ENCODE measurements around the gene SHISA8. TPM values are rescaled to one million over a fixed set of nuclear protein-coding genes. Genes with fewer than 3 reads are reported as not detected.

The SHISA8 gene
- total and polyA plus RNA-seq, 3 experiments from 2014 or later = 1.3 to 1.4 TPM; not detected in 1

GRCh38 chr22:41899110-41899509 is 15.8 kb downstream of the SHISA8 start:
- Histone ChIP-seq H3K4me3 (ENCODE audit: low read length) (no peak overlapping the region), H3K4me1 (ENCODE audit: insufficient read depth, low read length) (no peaks in the 10 kb centered on the region), H3K27me3 (ENCODE audit: insufficient read depth, low read length, poor library complexity, severe bottlenecking) (no peaks in the 10 kb centered on the region), H3K9me3 (ENCODE audit: low read length) (no peaks in the 10 kb centered on the region), H3K27ac (ENCODE audit: low read depth, low read length) (no peak overlapping the region), H3K36me3 (ENCODE audit: insufficient read depth, low read length) (peaks cover 32% of the 10 kb centered on the region)
- H3K4me1 Mint-ChIP-seq = peaks cover 0 to 3% (median 0%) of the 10 kb centered on the region in 3 donors
- ChIA-PET CTCF (interaction anchor here (1.8 kb wide), 1 partner anchor 9 kb away, joined by 4 read pairs; no protein-coding TSS in a partner anchor), POLR2A (no interaction called here)
- no peaks in the 10 kb centered on the region for H3K27me3 Mint-ChIP-seq
- no peak overlapping the region for H3K4me3 Mint-ChIP-seq
- no peaks in the 10 kb centered on the region for H3K9me3 Mint-ChIP-seq
- H3K27ac Mint-ChIP-seq = no peak overlapping the region
- H3K36me3 Mint-ChIP-seq = peaks cover 0 to 81% (median 11%) of the 10 kb centered on the region in 3 donors
- DNase-seq = no peak

- Histone ChIP-seq H3K27me3 (ENCODE audit: insufficient read depth, low read length, poor library complexity, severe bottlenecking) (no peaks in the 10 kb centered on the region), H3K27ac (ENCODE audit: low read depth, low read length) (no peak overlapping the region), H3K9me3 (ENCODE audit: low read length) (no peaks in the 10 kb centered on the region), H3K4me3 (ENCODE audit: low read length) (no peak overlapping the region), H3K4me1 (ENCODE audit: insufficient read depth, low read length) (no peaks in the 10 kb centered on the region), H3K36me3 (ENCODE audit: insufficient read depth, low read length) (peaks cover 33% of the 10 kb centered on the region)
- H3K4me1 Mint-ChIP-seq = peaks cover 0 to 3% (median 0%) of the 10 kb centered on the region in 3 donors
- H3K36me3 Mint-ChIP-seq = peaks cover 0 to 81% (median 11%) of the 10 kb centered on the region in 3 donors
- H3K9me3 Mint-ChIP-seq = no peaks in the 10 kb centered on the region
- H3K27me3 Mint-ChIP-seq = no peaks in the 10 kb centered on the region
- POLR2A ChIA-PET = no interaction called here
- DNase-seq = no peak
- CTCF ChIA-PET = interaction anchor here (1.8 kb wide), 1 partner anchor 9 kb away, joined by 4 read pairs; no protein-coding TSS in a partner anchor
- H3K4me3 Mint-ChIP-seq = no peak overlapping the region
- H3K27ac Mint-ChIP-seq = no peak overlapping the region
These were observed 16.2 kb downstream of the SHISA8 start for GRCh38 chr22:41898645-41899044.

GRCh38 chr22:41893591-41894375 is 21.1 kb downstream of the SHISA8 start:
- peaks cover 29% of the 10 kb centered on the region for H3K36me3 ChIP-seq (ENCODE audit: insufficient read depth, low read length)
- H3K27ac ChIP-seq (ENCODE audit: low read depth, low read length) = no peak overlapping the region
- H3K4me3 ChIP-seq (ENCODE audit: low read length) = no peak overlapping the region
- H3K9me3 ChIP-seq (ENCODE audit: low read length) = no peaks in the 10 kb centered on the region
- H3K27me3 ChIP-seq (ENCODE audit: insufficient read depth, low read length, poor library complexity, severe bottlenecking) = no peaks in the 10 kb centered on the region
- no peaks in the 10 kb centered on the region for H3K9me3 Mint-ChIP-seq
- H3K27ac Mint-ChIP-seq = peak overlapping the region in 1 of 8 donors; percentile 23
- no peak for DNase-seq
- H3K36me3 Mint-ChIP-seq = peaks cover 5 to 80% (median 13%) of the 10 kb centered on the region in 3 donors
- H3K4me1 ChIP-seq (ENCODE audit: insufficient read depth, low read length) = no peaks in the 10 kb centered on the region
- POLR2A ChIA-PET = no interaction called here
- H3K27me3 Mint-ChIP-seq = no peaks in the 10 kb centered on the region
- no peak overlapping the region for H3K4me3 Mint-ChIP-seq
- CTCF ChIA-PET = interaction anchor here (1.2 to 1.4 kb wide), 2 partner anchors 15 to 36 kb away, joined by 3 to 5 read pairs; no protein-coding TSS in a partner anchor
- peaks cover 0 to 3% (median 0%) of the 10 kb centered on the region in 3 donors for H3K4me1 Mint-ChIP-seq

- Mint-ChIP-seq H3K4me3 (no peak overlapping the region), H3K4me1 (peaks cover 0 to 3% (median 0%) of the 10 kb centered on the region in 3 donors), H3K9me3 (no peaks in the 10 kb centered on the region), H3K36me3 (peaks cover 7 to 81% (median 14%) of the 10 kb centered on the region in 3 donors), H3K27me3 (no peaks in the 10 kb centered on the region), H3K27ac (peak overlapping the region in 3 of 8 donors; percentile 9 to 23 (median 17))
- Histone ChIP-seq H3K27ac (ENCODE audit: low read depth, low read length) (no peak overlapping the region), H3K36me3 (ENCODE audit: insufficient read depth, low read length) (peaks cover 35% of the 10 kb centered on the region), H3K4me1 (ENCODE audit: insufficient read depth, low read length) (no peaks in the 10 kb centered on the region), H3K9me3 (ENCODE audit: low read length) (no peaks in the 10 kb centered on the region), H3K4me3 (ENCODE audit: low read length) (no peak overlapping the region), H3K27me3 (ENCODE audit: insufficient read depth, low read length, poor library complexity, severe bottlenecking) (no peaks in the 10 kb centered on the region)
- no peak for DNase-seq
- ChIA-PET CTCF (no interaction called here), POLR2A (no interaction called here)
These were observed 22.2 kb downstream of the SHISA8 start for GRCh38 chr22:41892721-41893120.

- ChIA-PET POLR2A (no interaction called here), CTCF (no interaction called here)
- Histone ChIP-seq H3K27ac (ENCODE audit: low read depth, low read length) (no peak overlapping the region), H3K36me3 (ENCODE audit: insufficient read depth, low read length) (peaks cover 29% of the 10 kb centered on the region), H3K4me3 (ENCODE audit: low read length) (no peak overlapping the region), H3K27me3 (ENCODE audit: insufficient read depth, low read length, poor library complexity, severe bottlenecking) (no peaks in the 10 kb centered on the region), H3K9me3 (ENCODE audit: low read length) (no peaks in the 10 kb centered on the region), H3K4me1 (ENCODE audit: insufficient read depth, low read length) (no peaks in the 10 kb centered on the region)
- Mint-ChIP-seq H3K4me1 (no peaks in the 10 kb centered on the region), H3K36me3 (peaks cover 13 to 81% (median 16%) of the 10 kb centered on the region in 3 donors), H3K27me3 (no peaks in the 10 kb centered on the region), H3K27ac (peak overlapping the region in 1 of 8 donors; percentile 40), H3K9me3 (no peaks in the 10 kb centered on the region), H3K4me3 (no peak overlapping the region)
- DNase-seq = no peak
These were observed 23.5 kb downstream of the SHISA8 start for GRCh38 chr22:41891407-41891806.

GRCh38 chr22:41888627-41889200 is 26.2 kb downstream of the SHISA8 start:
- Histone ChIP-seq H3K27me3 (ENCODE audit: insufficient read depth, low read length, poor library complexity, severe bottlenecking) (no peaks in the 10 kb centered on the region), H3K27ac (ENCODE audit: low read depth, low read length) (no peak overlapping the region), H3K4me3 (ENCODE audit: low read length) (no peak overlapping the region), H3K36me3 (ENCODE audit: insufficient read depth, low read length) (peaks cover 49% of the 10 kb centered on the region), H3K4me1 (ENCODE audit: insufficient read depth, low read length) (no peaks in the 10 kb centered on the region), H3K9me3 (ENCODE audit: low read length) (no peaks in the 10 kb centered on the region)
- Mint-ChIP-seq H3K27me3 (no peaks in the 10 kb centered on the region), H3K4me1 (no peaks in the 10 kb centered on the region), H3K4me3 (no peak overlapping the region), H3K9me3 (no peaks in the 10 kb centered on the region), H3K36me3 (peaks cover 19 to 88% (median 21%) of the 10 kb centered on the region in 3 donors), H3K27ac (peak overlapping the region in 1 of 8 donors; percentile 36)
- POLR2A ChIA-PET = no interaction called here
- CTCF ChIA-PET = interaction anchor here (1.5 kb wide), 1 partner anchor 8 kb away, joined by 3 read pairs; no protein-coding TSS in a partner anchor
- DNase-seq = no peak

- no peaks in the 10 kb centered on the region for H3K9me3 Mint-ChIP-seq
These were observed 29.4 kb downstream of the SHISA8 start for GRCh38 chr22:41885516-41885915.

GRCh38 chr22:41885116-41885515 is 29.8 kb downstream of the SHISA8 start:
- no peaks in the 10 kb centered on the region for H3K9me3 Mint-ChIP-seq
- no peak for DNase-seq
- POLR2A ChIA-PET = no interaction called here

More at GRCh38 chr22:41885516-41885915, 29.4 kb downstream of the SHISA8 start:
- Mint-ChIP-seq H3K27ac (peak overlapping the region in 3 of 8 donors; percentile 22 to 86 (median 32)), H3K4me1 (no peaks in the 10 kb centered on the region), H3K27me3 (no peaks in the 10 kb centered on the region), H3K4me3 (no peak overlapping the region), H3K36me3 (peaks cover 20 to 96% (median 26%) of the 10 kb centered on the region in 3 donors)
- H3K4me1 ChIP-seq (ENCODE audit: insufficient read depth, low read length) = no peaks in the 10 kb centered on the region
- peaks cover 69% of the 10 kb centered on the region for H3K36me3 ChIP-seq (ENCODE audit: insufficient read depth, low read length)
- POLR2A ChIA-PET = no interaction called here
- H3K4me3 ChIP-seq (ENCODE audit: low read length) = no peak overlapping the region
- H3K27me3 ChIP-seq (ENCODE audit: insufficient read depth, low read length, poor library complexity, severe bottlenecking) = no peaks in the 10 kb centered on the region
- no peaks in the 10 kb centered on the region for H3K9me3 ChIP-seq (ENCODE audit: low read length)
- no peak for DNase-seq
- CTCF ChIA-PET = interaction anchor here (0.8 to 1.8 kb wide), 3 partner anchors 17 to 63 kb away, joined by 3 to 4 read pairs (median 3); no protein-coding TSS in a partner anchor
- no peak overlapping the region for H3K27ac ChIP-seq (ENCODE audit: low read depth, low read length)

More at GRCh38 chr22:41885116-41885515, 29.8 kb downstream of the SHISA8 start:
- Histone ChIP-seq H3K36me3 (ENCODE audit: insufficient read depth, low read length) (peaks cover 70% of the 10 kb centered on the region), H3K4me3 (ENCODE audit: low read length) (no peak overlapping the region), H3K9me3 (ENCODE audit: low read length) (no peaks in the 10 kb centered on the region), H3K27me3 (ENCODE audit: insufficient read depth, low read length, poor library complexity, severe bottlenecking) (no peaks in the 10 kb centered on the region), H3K4me1 (ENCODE audit: insufficient read depth, low read length) (no peaks in the 10 kb centered on the region), H3K27ac (ENCODE audit: low read depth, low read length) (no peak overlapping the region)
- Mint-ChIP-seq H3K4me1 (no peaks in the 10 kb centered on the region), H3K27me3 (no peaks in the 10 kb centered on the region), H3K36me3 (peaks cover 22 to 95% (median 26%) of the 10 kb centered on the region in 3 donors), H3K27ac (peak overlapping the region in 2 of 8 donors; percentile 22 to 26), H3K4me3 (no peak overlapping the region)
- CTCF ChIA-PET = interaction anchor here (1.4 to 1.8 kb wide), 2 partner anchors 23 to 62 kb away, joined by 3 to 4 read pairs; no protein-coding TSS in a partner anchor
